Calu3 (cell line): ENCODE results near the gene LZTS2. TPM values are rescaled to one million over a fixed set of nuclear protein-coding genes. Genes with fewer than 3 reads are reported as not detected.
A peak's percentile ranks its signal among the peaks of the same experiment; 100 is the strongest.

Experiments used
- BruUV-seq: library from RNA; stranded (reverse); fragments of 400-500 nt; replicated peaks from 2 replicates; lab custom pipeline; 2021; lab: Mats Ljungman, UMichigan
- CTCF ChIA-PET: fragments of 300-600 bp; sonication (Branson Sonifier 250); formaldehyde crosslinking; loops from one replicate; lab custom pipeline; 2022; ENCODE audit warnings: antibody characterized with exemption; lab: Charles Lee
- DNase-seq: peaks from one replicate; pipeline ENCODE4 v3.0.0; 2022
- H3K27ac Mint-ChIP-seq: one replicate; pipeline ENCODE4 v1.8.0; 2022; ENCODE audit warnings: mixed read lengths; ENCODE audit not compliant: unreplicated experiment
- H3K27me3 Mint-ChIP-seq: one replicate; pipeline ENCODE4 v1.8.0; 2022; ENCODE audit warnings: mixed read lengths; ENCODE audit not compliant: unreplicated experiment
- H3K36me3 Mint-ChIP-seq: one replicate; pipeline ENCODE4 v1.8.0; 2022; ENCODE audit warnings: mild to moderate bottlenecking, moderate library complexity, mixed read lengths; ENCODE audit not compliant: insufficient read depth, unreplicated experiment
- H3K4me1 Mint-ChIP-seq: one replicate; pipeline ENCODE4 v1.8.0; 2022; ENCODE audit warnings: mild to moderate bottlenecking, low read depth, mixed read lengths; ENCODE audit not compliant: unreplicated experiment
- H3K4me3 Mint-ChIP-seq: one replicate; pipeline ENCODE4 v1.8.0; 2022; ENCODE audit warnings: mild to moderate bottlenecking, low read depth, moderate library complexity, mixed read lengths; ENCODE audit not compliant: unreplicated experiment
- H3K9me3 Mint-ChIP-seq: one replicate; pipeline ENCODE4 v1.8.0; 2022; ENCODE audit warnings: low read depth, mixed read lengths; ENCODE audit not compliant: unreplicated experiment
- intact Hi-C: fragments of 100-400 bp; cut with micrococcal nuclease; formaldehyde crosslinking; loops from one replicate; pipeline ENCODE4 v1.10.0; 2022; ENCODE audit not compliant: unreplicated experiment
- total RNA-seq: library from RNA; stranded (reverse); gene quantifications from 2 replicates; pipeline ENCODE4 v1.2.3, GENCODE V29; 2022
- TF ChIP-seq, protein P1 (sequence below): fragments of 200-600 bp; IDR thresholded peaks from one replicate; pipeline ENCODE4 v1.8.0; 2022; ENCODE audit warnings: antibody characterized with exemption; ENCODE audit not compliant: unreplicated experiment

The LZTS2 gene
- total RNA-seq, 1 experiment from 2014 or later, result 23.7 TPM

DNA sequence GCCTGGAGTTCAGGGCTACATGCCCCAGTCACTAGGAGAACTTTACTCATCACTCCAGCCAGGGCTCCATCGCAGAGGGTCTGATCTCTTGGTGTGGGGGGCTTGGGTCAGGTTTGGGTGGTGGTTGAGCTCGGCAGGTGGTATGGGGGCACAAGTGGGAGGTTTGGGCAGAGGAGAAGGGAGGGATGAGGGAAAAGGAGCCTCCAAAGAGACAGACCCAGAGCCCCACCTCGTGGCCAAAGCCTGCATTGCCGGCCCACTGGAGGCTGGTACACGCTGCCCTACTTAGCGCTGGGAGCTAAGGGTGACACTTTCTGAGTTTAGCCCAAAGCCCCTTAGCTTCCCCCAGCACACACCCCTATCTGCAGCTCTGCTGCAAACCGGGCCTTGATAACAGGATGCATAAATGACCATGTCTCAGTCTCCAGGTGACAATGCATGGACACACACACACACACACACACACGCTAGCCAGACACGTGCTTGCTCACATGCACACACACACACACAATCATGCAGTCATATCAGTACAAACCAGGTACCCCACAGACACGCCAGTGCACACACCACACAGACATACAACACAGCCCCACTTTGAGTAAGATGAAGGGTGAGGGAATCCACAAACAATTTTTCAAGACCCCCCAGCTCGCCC is 14.7 kb downstream of the LZTS2 start:
- BruUV-seq, result no TSS peak
- CTCF ChIA-PET, result interaction anchor here (0.5 to 1.6 kb wide), 10 partner anchors 12 to 825 kb away, joined by 3 to 17 read pairs (median 3); partner anchors contain the start of genes LZTS2, MRPL43, PDZD7 and SEMA4G
- H3K27ac Mint-ChIP-seq, result no peak overlapping the region
- TF ChIP-seq, protein P1, sequence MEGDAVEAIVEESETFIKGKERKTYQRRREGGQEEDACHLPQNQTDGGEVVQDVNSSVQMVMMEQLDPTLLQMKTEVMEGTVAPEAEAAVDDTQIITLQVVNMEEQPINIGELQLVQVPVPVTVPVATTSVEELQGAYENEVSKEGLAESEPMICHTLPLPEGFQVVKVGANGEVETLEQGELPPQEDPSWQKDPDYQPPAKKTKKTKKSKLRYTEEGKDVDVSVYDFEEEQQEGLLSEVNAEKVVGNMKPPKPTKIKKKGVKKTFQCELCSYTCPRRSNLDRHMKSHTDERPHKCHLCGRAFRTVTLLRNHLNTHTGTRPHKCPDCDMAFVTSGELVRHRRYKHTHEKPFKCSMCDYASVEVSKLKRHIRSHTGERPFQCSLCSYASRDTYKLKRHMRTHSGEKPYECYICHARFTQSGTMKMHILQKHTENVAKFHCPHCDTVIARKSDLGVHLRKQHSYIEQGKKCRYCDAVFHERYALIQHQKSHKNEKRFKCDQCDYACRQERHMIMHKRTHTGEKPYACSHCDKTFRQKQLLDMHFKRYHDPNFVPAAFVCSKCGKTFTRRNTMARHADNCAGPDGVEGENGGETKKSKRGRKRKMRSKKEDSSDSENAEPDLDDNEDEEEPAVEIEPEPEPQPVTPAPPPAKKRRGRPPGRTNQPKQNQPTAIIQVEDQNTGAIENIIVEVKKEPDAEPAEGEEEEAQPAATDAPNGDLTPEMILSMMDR, result peak; percentile 76
- H3K27me3 Mint-ChIP-seq, result peaks cover 50% of the 10 kb centered on the region
- no peaks in the 10 kb centered on the region for H3K9me3 Mint-ChIP-seq
- H3K4me3 Mint-ChIP-seq, result no peak overlapping the region
- DNase-seq, result peak; percentile 85
- no peaks in the 10 kb centered on the region for H3K36me3 Mint-ChIP-seq
- intact Hi-C loops, result loop anchor here (5.0 kb wide), 1 partner anchor 47 kb away; the partner anchor contains the start of gene SEMA4G
- peaks cover 10% of the 10 kb centered on the region for H3K4me1 Mint-ChIP-seq

DNA sequence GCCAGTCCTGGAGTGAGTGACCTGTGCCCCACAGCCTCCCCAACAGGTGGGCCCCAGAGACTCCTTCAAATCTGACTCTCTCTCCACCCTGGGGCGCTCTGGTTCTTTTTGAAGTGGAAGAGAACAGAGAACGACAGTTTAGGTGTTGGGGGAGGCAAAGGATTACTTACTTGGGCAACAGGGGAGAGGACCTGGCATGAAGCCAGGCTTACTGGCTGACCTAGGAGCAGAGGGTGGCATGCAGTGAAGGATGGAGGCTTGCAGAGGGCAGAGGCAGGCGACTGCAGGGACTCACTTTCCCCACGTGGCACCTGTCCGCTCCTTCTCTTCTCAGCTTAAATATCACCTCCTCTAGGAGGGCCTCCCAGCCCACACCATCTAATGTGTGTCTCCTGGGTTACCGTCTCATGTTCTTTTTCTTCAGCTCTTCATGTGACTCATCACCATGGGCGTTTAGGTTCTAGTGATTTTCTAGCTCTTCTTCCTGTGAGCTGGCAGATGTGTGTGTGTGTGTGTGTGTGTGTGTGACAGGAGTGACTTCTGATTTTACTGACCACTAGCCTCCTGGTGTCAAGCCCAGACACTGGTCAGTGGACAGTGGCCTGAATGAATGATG is 15.5 kb downstream of the LZTS2 start:
- no peak overlapping the region for H3K4me3 Mint-ChIP-seq
- H3K27ac Mint-ChIP-seq, result no peak overlapping the region
- H3K9me3 Mint-ChIP-seq, result no peaks in the 10 kb centered on the region
- TF ChIP-seq, protein P1, result no peak
- peaks cover 10% of the 10 kb centered on the region for H3K4me1 Mint-ChIP-seq
- H3K36me3 Mint-ChIP-seq, result no peaks in the 10 kb centered on the region
- CTCF ChIA-PET, result interaction anchor here (0.5 to 1.6 kb wide), 12 partner anchors 12 to 825 kb away, joined by 3 to 17 read pairs (median 3); partner anchors contain the start of genes LZTS2, MRPL43, PDZD7 and SEMA4G
- no TSS peak for BruUV-seq
- peaks cover 57% of the 10 kb centered on the region for H3K27me3 Mint-ChIP-seq
- intact Hi-C loops, result loop anchor here (5.0 kb wide), 1 partner anchor 48 kb away; the partner anchor contains the start of gene SEMA4G
- no peak for DNase-seq

DNA sequence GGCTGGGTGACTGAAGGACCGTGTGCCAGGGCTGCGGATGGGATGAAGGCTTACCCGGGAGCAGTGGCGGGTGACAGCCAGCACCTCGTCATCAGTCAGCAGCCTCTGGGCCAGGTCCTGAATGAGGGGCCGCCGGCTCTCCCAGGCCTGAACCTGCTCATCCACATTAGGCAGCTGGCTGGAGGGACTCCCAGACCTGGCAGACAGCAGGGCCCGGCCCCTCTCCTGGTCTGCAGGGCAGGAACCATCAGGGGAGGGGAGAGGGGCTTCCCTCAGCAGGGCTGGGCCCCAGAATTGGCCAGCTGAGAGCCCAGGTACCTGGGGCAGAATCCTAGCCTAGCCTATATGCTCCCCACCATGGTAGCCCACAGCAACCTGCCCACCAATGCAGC is 16.0 kb downstream of the LZTS2 start:
- Mint-ChIP-seq H3K27ac (no peak overlapping the region), H3K9me3 (no peaks in the 10 kb centered on the region), H3K4me3 (no peak overlapping the region), H3K27me3 (peaks cover 58% of the 10 kb centered on the region), H3K36me3 (no peaks in the 10 kb centered on the region), H3K4me1 (peaks cover 10% of the 10 kb centered on the region)
- TF ChIP-seq, protein P1, result no peak
- intact Hi-C loops, result no loop called here
- CTCF ChIA-PET, result interaction anchor here (0.7 kb wide), 2 partner anchors 49 to 163 kb away, joined by 3 to 4 read pairs; no protein-coding TSS in a partner anchor
- DNase-seq, result no peak
- no TSS peak for BruUV-seq

DNA sequence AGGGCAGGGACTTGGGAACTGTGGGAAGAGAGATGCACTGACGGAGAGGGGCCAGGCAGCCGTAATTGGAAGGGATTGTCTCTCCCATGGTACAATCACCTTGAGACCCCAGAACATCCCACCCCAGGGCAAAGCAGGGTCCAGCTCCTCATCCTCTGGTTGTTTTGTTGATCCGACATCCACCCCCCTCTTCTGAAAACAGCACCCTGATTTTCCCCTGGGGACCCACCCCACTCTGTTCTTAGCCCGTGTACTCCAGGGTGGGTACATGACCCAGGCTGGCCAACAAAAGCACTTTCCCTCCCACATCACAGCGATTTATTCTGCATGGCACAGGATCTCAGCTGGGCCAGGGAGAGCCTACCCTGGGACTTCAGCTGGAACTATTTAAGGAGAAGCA is 17.2 kb downstream of the LZTS2 start:
- BruUV-seq, result no TSS peak
- H3K9me3 Mint-ChIP-seq, result no peaks in the 10 kb centered on the region
- TF ChIP-seq, protein P1, result no peak
- no peaks in the 10 kb centered on the region for H3K36me3 Mint-ChIP-seq
- H3K4me3 Mint-ChIP-seq, result no peak overlapping the region
- peaks cover 10% of the 10 kb centered on the region for H3K4me1 Mint-ChIP-seq
- H3K27me3 Mint-ChIP-seq, result peaks cover 58% of the 10 kb centered on the region
- DNase-seq, result no peak
- no peak overlapping the region for H3K27ac Mint-ChIP-seq
- intact Hi-C loops, result no loop called here
- CTCF ChIA-PET, result no interaction called here
